ENCODE data around the gene SLC5A1. TPM values are rescaled to one million over a fixed set of nuclear protein-coding genes. Genes with fewer than 3 reads are reported as not detected.
"Not testable (repeated sequence)": the region's sequence is repeated elsewhere in the genome, so short reads cannot be mapped to it uniquely, and the experiment has no call there.

SLC5A1 gene
- polyA plus RNA-seq, 1 donor from 2014 or later, result not detected

DNA sequence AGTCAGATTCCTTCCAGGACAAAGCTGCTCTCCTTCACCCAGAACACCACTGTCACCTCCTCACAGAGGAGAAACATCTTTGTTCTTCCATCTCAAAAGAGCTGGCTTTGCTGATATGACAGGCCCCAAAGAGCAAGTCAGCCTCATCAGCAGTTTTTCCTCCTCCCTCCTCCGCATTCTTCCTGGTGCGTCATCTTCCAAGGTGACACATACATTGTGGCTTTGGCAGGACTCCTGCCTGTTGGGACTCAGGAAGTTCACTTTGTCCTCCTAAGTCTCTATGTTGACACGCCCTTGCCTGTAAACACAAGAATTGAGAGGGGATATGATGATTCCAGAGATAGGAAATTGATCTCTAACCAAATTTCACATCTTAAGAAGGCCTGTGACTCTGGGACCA is 92.9 kb downstream of the SLC5A1 start:
- not testable (repeated sequence) for H3K9ac ChIP-seq (ENCODE audit: low read length); H3K4me3 ChIP-seq (ENCODE audit: low read length); H3K27ac ChIP-seq (ENCODE audit: low read length); H3K79me2 ChIP-seq (replicated peaks; ENCODE audit: insufficient read depth, low read length); H3K27me3 ChIP-seq (ENCODE audit: insufficient read depth, low read depth, low read length); H3K4me2 ChIP-seq (ENCODE audit: low read length); H3K9me2 ChIP-seq (ENCODE audit: insufficient read depth, low read length); H3K36me3 ChIP-seq (ENCODE audit: insufficient read depth, low read length); H3F3A ChIP-seq (ENCODE audit: insufficient read depth, low read length, poor library complexity, severe bottlenecking); H2AFZ ChIP-seq (ENCODE audit: low read depth, low read length); H3K9me3 ChIP-seq (ENCODE audit: low read length); H4K20me1 ChIP-seq (ENCODE audit: insufficient read depth)

DNA sequence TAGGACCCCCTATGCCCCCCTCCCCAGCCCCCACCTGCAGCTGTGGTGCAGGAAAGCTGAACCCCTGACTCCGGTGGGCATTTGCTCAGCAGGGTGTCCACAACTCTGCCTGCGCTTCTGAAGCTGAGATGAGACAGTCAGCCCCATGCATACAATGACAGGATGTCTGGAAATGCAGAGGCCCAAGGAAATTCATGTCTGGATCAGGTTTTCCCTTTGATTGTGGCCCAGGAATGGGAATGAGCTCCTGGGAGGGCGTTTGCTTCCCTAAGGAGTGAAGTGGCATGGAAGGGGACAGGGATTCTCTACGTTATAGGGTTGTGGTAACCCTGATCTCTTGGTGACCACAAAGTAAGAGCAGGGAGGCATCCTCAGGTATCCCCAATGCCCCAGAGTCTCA is 93.8 kb downstream of the SLC5A1 start:
- H3K79me2 ChIP-seq (replicated peaks; ENCODE audit: insufficient read depth, low read length); H3K9me3 ChIP-seq (ENCODE audit: low read length); H2AFZ ChIP-seq (ENCODE audit: low read depth, low read length); H3K36me3 ChIP-seq (ENCODE audit: insufficient read depth, low read length); H3F3A ChIP-seq (ENCODE audit: insufficient read depth, low read length, poor library complexity, severe bottlenecking); H3K4me3 ChIP-seq (ENCODE audit: low read length); H3K27ac ChIP-seq (ENCODE audit: low read length); H3K9ac ChIP-seq (ENCODE audit: low read length); H4K20me1 ChIP-seq (ENCODE audit: insufficient read depth); H3K4me2 ChIP-seq (ENCODE audit: low read length); H3K9me2 ChIP-seq (ENCODE audit: insufficient read depth, low read length); H3K27me3 ChIP-seq (ENCODE audit: insufficient read depth, low read depth, low read length): not testable (repeated sequence)

DNA sequence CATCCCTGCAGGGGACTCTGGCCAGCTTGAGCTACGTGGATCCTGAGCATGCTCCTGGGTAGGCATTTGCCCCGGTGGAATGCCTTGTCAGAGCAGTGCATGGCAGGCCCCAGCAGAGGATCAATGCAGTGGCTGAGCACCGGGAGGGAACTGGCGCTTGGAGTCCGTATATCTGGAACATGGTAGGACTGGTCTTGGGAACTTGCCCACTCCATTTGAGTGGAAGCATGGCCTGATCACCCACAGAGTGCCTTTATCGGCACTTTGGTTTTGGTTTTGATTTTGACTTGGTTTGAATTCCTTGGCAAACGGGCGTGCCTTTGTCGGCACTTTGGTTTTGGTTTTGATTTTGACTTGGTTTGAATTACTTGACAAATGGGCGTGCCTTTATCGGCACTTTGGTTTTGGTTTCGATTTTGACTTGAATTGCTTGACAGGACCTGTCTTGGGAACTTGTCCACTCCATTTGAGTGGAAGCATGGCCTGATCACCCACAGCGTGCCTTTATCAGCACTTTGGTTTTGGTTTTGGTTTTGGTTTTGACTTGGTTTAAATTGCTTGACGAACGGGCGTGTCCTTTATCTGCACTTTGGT is 94.8 kb downstream of the SLC5A1 start:
- not testable (repeated sequence) for H3K36me3 ChIP-seq (ENCODE audit: insufficient read depth, low read length); H3K9me3 ChIP-seq (ENCODE audit: low read length); H3K9me2 ChIP-seq (ENCODE audit: insufficient read depth, low read length); H3K27ac ChIP-seq (ENCODE audit: low read length); H2AFZ ChIP-seq (ENCODE audit: low read depth, low read length); H3K4me2 ChIP-seq (ENCODE audit: low read length); H3K27me3 ChIP-seq (ENCODE audit: insufficient read depth, low read depth, low read length); H3K4me3 ChIP-seq (ENCODE audit: low read length); H3F3A ChIP-seq (ENCODE audit: insufficient read depth, low read length, poor library complexity, severe bottlenecking); H4K20me1 ChIP-seq (ENCODE audit: insufficient read depth); H3K79me2 ChIP-seq (replicated peaks; ENCODE audit: insufficient read depth, low read length); H3K9ac ChIP-seq (ENCODE audit: low read length)

DNA sequence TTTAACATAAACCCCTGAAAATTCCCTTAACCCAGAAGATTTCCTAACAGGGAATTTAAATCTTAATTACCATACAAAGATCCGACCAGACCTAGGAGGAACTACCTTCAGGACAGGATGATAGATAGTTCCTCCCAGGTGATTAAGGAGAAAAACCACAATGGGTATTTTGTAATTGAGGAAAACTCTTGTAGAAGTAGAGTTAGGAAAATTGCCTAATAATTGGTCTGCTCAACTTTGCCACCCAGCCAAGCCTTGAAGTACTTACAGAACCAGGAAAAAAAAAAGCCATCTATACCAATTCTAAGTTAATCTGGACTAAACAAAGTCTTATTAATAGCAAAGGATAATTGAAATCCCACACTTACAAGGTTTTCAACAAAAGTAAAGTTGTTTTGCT is 95.5 kb downstream of the SLC5A1 start:
- not testable (repeated sequence) for H3K9ac ChIP-seq (ENCODE audit: low read length); H3K4me2 ChIP-seq (ENCODE audit: low read length); H3K27ac ChIP-seq (ENCODE audit: low read length); H3K9me3 ChIP-seq (ENCODE audit: low read length); H3K79me2 ChIP-seq (replicated peaks; ENCODE audit: insufficient read depth, low read length); H3K4me3 ChIP-seq (ENCODE audit: low read length); H3K36me3 ChIP-seq (ENCODE audit: insufficient read depth, low read length); H3K27me3 ChIP-seq (ENCODE audit: insufficient read depth, low read depth, low read length); H4K20me1 ChIP-seq (ENCODE audit: insufficient read depth); H3K9me2 ChIP-seq (ENCODE audit: insufficient read depth, low read length); H3F3A ChIP-seq (ENCODE audit: insufficient read depth, low read length, poor library complexity, severe bottlenecking); H2AFZ ChIP-seq (ENCODE audit: low read depth, low read length)

DNA sequence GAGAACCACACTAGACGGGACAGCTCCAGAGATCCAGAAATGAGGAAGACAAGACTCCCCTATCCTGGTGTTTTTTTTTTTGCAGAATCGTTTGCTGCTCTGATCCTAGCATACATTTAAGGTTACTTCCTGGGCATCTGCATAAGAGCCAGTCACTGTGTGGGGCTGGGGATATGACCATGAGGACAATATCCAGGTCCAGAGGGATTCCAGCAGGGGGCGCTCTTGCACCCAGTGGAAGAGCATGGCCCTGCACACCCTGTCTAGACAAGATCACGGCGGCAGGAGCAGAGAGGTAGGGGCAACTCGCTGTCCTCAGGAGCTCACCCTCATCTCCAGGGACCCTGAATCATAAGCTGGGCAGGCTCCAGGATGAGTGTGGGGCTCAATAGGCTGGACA is 97.6 kb downstream of the SLC5A1 start:
- not testable (repeated sequence) for H2AFZ ChIP-seq (ENCODE audit: low read depth, low read length); H3K9me2 ChIP-seq (ENCODE audit: insufficient read depth, low read length); H3K36me3 ChIP-seq (ENCODE audit: insufficient read depth, low read length); H3F3A ChIP-seq (ENCODE audit: insufficient read depth, low read length, poor library complexity, severe bottlenecking); H3K4me3 ChIP-seq (ENCODE audit: low read length); H3K27ac ChIP-seq (ENCODE audit: low read length); H4K20me1 ChIP-seq (ENCODE audit: insufficient read depth); H3K79me2 ChIP-seq (replicated peaks; ENCODE audit: insufficient read depth, low read length); H3K4me2 ChIP-seq (ENCODE audit: low read length); H3K27me3 ChIP-seq (ENCODE audit: insufficient read depth, low read depth, low read length); H3K9me3 ChIP-seq (ENCODE audit: low read length); H3K9ac ChIP-seq (ENCODE audit: low read length)

DNA sequence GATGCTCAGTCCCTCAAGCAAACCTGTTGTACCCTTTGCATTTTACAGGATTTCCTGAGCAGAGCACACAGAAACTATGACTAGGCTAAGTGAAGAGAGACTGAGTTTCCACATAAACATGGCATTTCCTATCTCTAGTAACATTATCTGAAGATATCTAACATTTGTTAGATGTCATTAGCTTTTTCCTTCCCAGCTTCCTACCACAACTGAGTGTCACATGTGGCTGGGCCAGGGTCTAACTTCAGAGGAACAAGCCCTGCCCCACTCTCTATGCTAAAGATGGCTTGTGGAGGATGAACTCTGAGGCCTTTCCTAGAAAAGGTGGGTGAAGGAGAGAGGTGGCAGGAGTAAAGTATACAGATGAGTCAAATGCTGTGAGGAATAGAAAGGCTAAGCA is 99.5 kb downstream of the SLC5A1 start:
- TF ChIP-seq MXI1 (conservative IDR thresholded peaks at IDR 0.05; ENCODE audit: poor library complexity, severe bottlenecking), result no peak
- H3K27ac ChIP-seq (ENCODE audit: low read length), result no peak overlapping the region

More for the DNA sequence above, 99.5 kb downstream of the SLC5A1 start:
- Histone ChIP-seq H3K79me2 (replicated peaks; ENCODE audit: insufficient read depth, low read length) (no peaks in the 10 kb centered on the region), H3K4me2 (ENCODE audit: low read length) (no peak overlapping the region), H4K20me1 (ENCODE audit: insufficient read depth) (no peaks in the 10 kb centered on the region), H3K9me2 (ENCODE audit: insufficient read depth, low read length) (no peaks in the 10 kb centered on the region), H3K36me3 (ENCODE audit: insufficient read depth, low read length) (no peaks in the 10 kb centered on the region), H3K4me3 (ENCODE audit: low read length) (no peak overlapping the region), H3K27me3 (ENCODE audit: insufficient read depth, low read depth, low read length) (no peaks in the 10 kb centered on the region), H3F3A (ENCODE audit: insufficient read depth, low read length, poor library complexity, severe bottlenecking) (no peaks in the 10 kb centered on the region), H3K9me3 (ENCODE audit: low read length) (no peaks in the 10 kb centered on the region), H3K9ac (ENCODE audit: low read length) (no peak overlapping the region), H2AFZ (ENCODE audit: low read depth, low read length) (no peak overlapping the region)

Data from neural cell (in vitro differentiated cells).